Measurements from ENCODE around the gene KCNH5. TPM values are rescaled to one million over a fixed set of nuclear protein-coding genes. Genes with fewer than 3 reads are reported as not detected.

Gene KCNH5, protein sequence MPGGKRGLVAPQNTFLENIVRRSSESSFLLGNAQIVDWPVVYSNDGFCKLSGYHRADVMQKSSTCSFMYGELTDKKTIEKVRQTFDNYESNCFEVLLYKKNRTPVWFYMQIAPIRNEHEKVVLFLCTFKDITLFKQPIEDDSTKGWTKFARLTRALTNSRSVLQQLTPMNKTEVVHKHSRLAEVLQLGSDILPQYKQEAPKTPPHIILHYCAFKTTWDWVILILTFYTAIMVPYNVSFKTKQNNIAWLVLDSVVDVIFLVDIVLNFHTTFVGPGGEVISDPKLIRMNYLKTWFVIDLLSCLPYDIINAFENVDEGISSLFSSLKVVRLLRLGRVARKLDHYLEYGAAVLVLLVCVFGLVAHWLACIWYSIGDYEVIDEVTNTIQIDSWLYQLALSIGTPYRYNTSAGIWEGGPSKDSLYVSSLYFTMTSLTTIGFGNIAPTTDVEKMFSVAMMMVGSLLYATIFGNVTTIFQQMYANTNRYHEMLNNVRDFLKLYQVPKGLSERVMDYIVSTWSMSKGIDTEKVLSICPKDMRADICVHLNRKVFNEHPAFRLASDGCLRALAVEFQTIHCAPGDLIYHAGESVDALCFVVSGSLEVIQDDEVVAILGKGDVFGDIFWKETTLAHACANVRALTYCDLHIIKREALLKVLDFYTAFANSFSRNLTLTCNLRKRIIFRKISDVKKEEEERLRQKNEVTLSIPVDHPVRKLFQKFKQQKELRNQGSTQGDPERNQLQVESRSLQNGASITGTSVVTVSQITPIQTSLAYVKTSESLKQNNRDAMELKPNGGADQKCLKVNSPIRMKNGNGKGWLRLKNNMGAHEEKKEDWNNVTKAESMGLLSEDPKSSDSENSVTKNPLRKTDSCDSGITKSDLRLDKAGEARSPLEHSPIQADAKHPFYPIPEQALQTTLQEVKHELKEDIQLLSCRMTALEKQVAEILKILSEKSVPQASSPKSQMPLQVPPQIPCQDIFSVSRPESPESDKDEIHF
- total RNA-seq (10 to 100 TPM in 1 of 2 donors, 1 to 10 TPM in 1; 3.8 to 17.9 TPM), polyA plus RNA-seq (ENCODE audit: insufficient read length in 2 of 2) (1 to 10 TPM; 3.5 to 4.1 TPM)
- long read RNA-seq, donor 1, full-length matches to known transcripts = 1 of 1 reads
- long read RNA-seq, donor 1, partial matches to known transcripts = 0 of 1 reads
- long read RNA-seq, donor 1, other reads (novel, unspliced or antisense) = 0 of 1 reads
- long read RNA-seq, donor 2 = 0 reads
- long read RNA-seq, donor 3, full-length matches to known transcripts = 1 of 1 reads
- long read RNA-seq, donor 3, partial matches to known transcripts = 0 of 1 reads
- long read RNA-seq, donor 3, other reads (novel, unspliced or antisense) = 0 of 1 reads
- long read RNA-seq, donor 4 = 0 reads

DNA sequence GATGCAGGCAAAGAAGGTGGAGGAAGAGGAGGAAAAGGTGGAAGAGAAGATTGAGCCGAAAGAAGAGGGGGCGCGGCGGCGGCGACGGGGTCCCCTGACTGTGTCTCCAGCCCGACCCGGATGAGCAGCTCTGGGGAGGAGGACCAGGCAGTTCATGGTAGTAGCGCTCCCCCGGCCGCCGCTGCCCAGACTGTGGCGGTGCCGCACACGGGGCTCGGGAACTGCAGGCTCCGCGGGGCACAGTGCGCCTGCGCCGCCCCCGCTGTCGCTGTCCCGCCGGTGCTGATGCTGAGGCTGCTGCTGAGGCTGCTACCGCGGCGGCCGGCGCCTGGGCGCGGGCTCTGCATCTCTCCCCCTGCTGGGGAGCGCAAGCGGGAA lies at the start of gene KCNH5:
Gene KCNH5 (minus strand): TSS at position 225 of the 378 bp plus-strand sequence. CDS start 272 bp downstream, outside the sequence.
- Histone ChIP-seq H3K27ac (ENCODE audit: low read depth, low read length) (peak within 1 kb of the TSS; percentile 64), H3K4me3 (ENCODE audit: low read depth, low read length) (peak within 1 kb of the TSS; percentile 63), H3K9me3 (ENCODE audit: control insufficient read depth, insufficient read depth, low read length) (no peaks in the 10 kb centered on the region), H3K27me3 (ENCODE audit: control insufficient read depth, insufficient read depth, low read length) (peaks cover 24% of the 10 kb centered on the region), H3K36me3 (ENCODE audit: control insufficient read depth, insufficient read depth, low read length) (no peaks in the 10 kb centered on the region), H3K4me1 (ENCODE audit: control insufficient read depth, insufficient read depth, low read length) (peaks cover 14% of the 10 kb centered on the region)
- WGBS (ENCODE audit: insufficient coverage) = 0% methylated on average over 35 of the region's 35 CpGs
- peak in 5 of 6 donors; percentile 47 to 92 (median 71) for DNase-seq (ENCODE audit: low read depth in 4 of 6, low spot score in 6 of 6)

DNA sequence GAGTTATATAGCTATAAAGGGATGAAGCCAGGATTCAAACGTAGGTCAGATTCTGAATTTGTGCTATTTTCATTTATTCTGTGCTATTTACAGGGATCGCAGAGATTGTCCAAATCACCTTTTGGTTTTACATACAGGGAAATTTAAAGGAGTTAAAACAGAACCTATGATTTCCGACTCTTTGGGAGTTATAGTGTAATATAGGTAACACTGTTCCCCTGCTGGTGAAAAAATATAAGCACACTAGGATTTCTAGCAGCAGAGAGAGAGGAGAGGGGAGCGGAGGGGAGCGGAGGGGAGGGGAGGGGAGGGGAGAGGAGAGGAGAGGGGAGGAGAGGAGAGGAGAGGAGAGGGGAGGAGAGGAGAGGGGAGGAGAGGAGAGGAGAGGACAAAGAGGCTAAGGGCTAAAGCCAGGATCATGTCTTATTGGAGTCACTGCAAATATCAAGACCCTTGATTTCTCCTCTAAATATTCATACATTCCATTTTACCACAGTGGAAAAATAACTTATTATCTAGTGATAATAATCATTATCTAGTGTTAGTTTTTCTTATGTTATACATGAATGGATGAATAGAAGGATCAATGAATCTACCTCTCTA lies 46.2 kb upstream of the KCNH5 start:
- Histone ChIP-seq H3K36me3 (ENCODE audit: control insufficient read depth, insufficient read depth, low read length) (no peaks in the 10 kb centered on the region), H3K27me3 (ENCODE audit: control insufficient read depth, insufficient read depth, low read length) (no peaks in the 10 kb centered on the region), H3K9me3 (ENCODE audit: control insufficient read depth, insufficient read depth, low read length) (no peaks in the 10 kb centered on the region), H3K27ac (ENCODE audit: low read depth, low read length) (no peak overlapping the region), H3K4me3 (ENCODE audit: low read depth, low read length) (no peak overlapping the region), H3K4me1 (ENCODE audit: control insufficient read depth, insufficient read depth, low read length) (no peaks in the 10 kb centered on the region)
- no CpG with 5 or more reads among the region's 5 CpGs for WGBS (ENCODE audit: insufficient coverage)
- peak in 1 of 6 donors; percentile 52 for DNase-seq (ENCODE audit: low read depth in 4 of 6, low spot score in 6 of 6)

DNA sequence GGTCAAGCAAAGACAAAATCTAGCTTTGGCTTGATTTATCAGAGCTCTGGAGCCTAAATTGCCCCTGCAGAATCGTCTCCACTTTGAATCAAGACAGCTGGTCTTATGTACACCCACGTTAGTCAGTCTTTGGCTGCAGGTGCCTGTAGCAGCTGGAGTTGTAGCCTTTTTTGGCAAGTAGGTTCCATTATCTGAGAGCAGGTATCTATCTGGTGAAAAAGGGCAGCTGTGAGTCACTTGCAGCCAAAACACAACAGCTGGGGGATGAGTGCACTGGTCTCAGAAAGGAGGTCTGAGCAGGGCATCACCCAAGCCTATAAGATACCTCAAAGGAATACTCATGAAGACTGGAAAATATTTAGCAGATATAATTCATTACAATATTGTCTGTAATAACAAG lies 43.6 kb upstream of the KCNH5 start:
- H3K36me3 ChIP-seq (ENCODE audit: control insufficient read depth, insufficient read depth, low read length) = no peaks in the 10 kb centered on the region
- H3K4me3 ChIP-seq (ENCODE audit: low read depth, low read length) = no peak overlapping the region
- peak in 1 of 6 donors; percentile 15 for DNase-seq (ENCODE audit: low read depth in 4 of 6, low spot score in 6 of 6)
- 68% methylated on average over 2 of the region's 2 CpGs for WGBS (ENCODE audit: insufficient coverage)
- H3K27me3 ChIP-seq (ENCODE audit: control insufficient read depth, insufficient read depth, low read length) = no peaks in the 10 kb centered on the region
- no peak overlapping the region for H3K27ac ChIP-seq (ENCODE audit: low read depth, low read length)
- H3K9me3 ChIP-seq (ENCODE audit: control insufficient read depth, insufficient read depth, low read length) = no peaks in the 10 kb centered on the region
- H3K4me1 ChIP-seq (ENCODE audit: control insufficient read depth, insufficient read depth, low read length) = no peaks in the 10 kb centered on the region

DNA sequence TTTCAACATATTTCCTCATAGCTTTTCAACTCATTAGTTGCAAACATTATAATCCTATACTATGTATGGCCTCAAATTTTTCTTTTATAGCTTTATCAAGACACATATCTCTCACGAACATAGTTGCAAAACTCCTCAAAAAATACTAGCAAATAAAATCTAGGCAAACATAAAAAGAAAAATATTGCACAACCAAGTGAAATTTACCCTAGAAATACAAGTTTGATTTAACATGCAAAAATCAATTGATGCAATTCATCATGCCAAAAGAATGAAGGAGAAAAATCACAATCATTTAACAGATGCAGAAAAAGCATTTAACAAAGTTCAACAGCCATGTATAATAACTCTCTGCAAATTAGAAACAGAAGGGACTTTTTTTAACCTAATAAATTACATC lies 33.3 kb upstream of the KCNH5 start:
- Histone ChIP-seq H3K27me3 (ENCODE audit: control insufficient read depth, insufficient read depth, low read length) (no peaks in the 10 kb centered on the region), H3K4me3 (ENCODE audit: low read depth, low read length) (no peak overlapping the region), H3K36me3 (ENCODE audit: control insufficient read depth, insufficient read depth, low read length) (no peaks in the 10 kb centered on the region), H3K4me1 (ENCODE audit: control insufficient read depth, insufficient read depth, low read length) (no peaks in the 10 kb centered on the region), H3K9me3 (ENCODE audit: control insufficient read depth, insufficient read depth, low read length) (no peaks in the 10 kb centered on the region), H3K27ac (ENCODE audit: low read depth, low read length) (no peak overlapping the region)
- DNase-seq (ENCODE audit: low read depth in 4 of 6, low spot score in 6 of 6) = no peak
- no CpG with 5 or more reads among the region's 1 CpG for whole genome bisulfite sequencing (ENCODE audit: insufficient coverage)

DNA sequence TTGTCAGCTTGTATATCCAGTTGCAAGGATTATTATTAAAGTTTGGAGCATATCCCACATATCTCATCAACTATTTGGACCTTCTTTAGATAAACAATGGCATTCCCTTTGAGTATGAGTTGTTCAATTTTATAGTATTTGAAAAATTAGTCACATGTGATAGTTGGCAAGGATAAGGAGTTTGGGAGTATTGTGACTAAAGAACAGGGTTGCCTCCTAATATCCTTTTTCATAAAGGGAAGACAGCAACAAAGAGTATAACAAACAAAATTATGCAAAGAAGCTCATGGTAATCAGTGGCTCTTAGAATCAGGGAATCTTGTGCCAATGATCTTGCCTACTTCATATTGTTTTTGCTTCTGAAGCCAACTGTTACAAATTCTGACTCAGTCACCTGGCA lies 31.2 kb upstream of the KCNH5 start:
- no peaks in the 10 kb centered on the region for H3K9me3 ChIP-seq (ENCODE audit: control insufficient read depth, insufficient read depth, low read length)
- H3K4me1 ChIP-seq (ENCODE audit: control insufficient read depth, insufficient read depth, low read length) = no peaks in the 10 kb centered on the region
- no peak overlapping the region for H3K27ac ChIP-seq (ENCODE audit: low read depth, low read length)
- DNase-seq (ENCODE audit: low read depth in 4 of 6, low spot score in 6 of 6) = no peak
- no peak overlapping the region for H3K4me3 ChIP-seq (ENCODE audit: low read depth, low read length)
- H3K27me3 ChIP-seq (ENCODE audit: control insufficient read depth, insufficient read depth, low read length) = no peaks in the 10 kb centered on the region
- H3K36me3 ChIP-seq (ENCODE audit: control insufficient read depth, insufficient read depth, low read length) = no peaks in the 10 kb centered on the region

DNA sequence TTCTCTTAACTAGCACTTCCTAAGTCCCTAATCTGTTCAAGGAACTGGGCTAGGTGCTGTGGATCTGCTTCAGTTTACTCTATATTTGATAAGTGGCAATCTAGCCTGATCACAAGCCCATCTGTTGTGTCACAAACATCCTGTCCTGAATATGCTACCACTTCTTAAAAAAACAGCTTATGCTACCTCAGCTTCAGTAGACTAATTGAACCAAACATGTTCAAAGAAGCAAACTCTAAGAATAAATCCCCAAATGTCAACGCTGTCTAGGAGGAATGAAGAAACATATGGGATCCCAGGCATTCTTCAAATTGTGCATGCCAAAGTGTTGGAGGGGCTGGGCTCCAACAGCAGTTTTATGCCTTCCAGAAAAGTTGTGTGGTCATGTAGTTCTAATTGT lies 10.4 kb upstream of the KCNH5 start:
- no peak overlapping the region for H3K4me3 ChIP-seq (ENCODE audit: low read depth, low read length)
- H3K36me3 ChIP-seq (ENCODE audit: control insufficient read depth, insufficient read depth, low read length) = no peaks in the 10 kb centered on the region
- DNase-seq (ENCODE audit: low read depth in 4 of 6, low spot score in 6 of 6) = peak in 1 of 6 donors; percentile 78
- H3K27ac ChIP-seq (ENCODE audit: low read depth, low read length) = no peak overlapping the region
- no CpG with 5 or more reads among the region's 1 CpG for WGBS (ENCODE audit: insufficient coverage)
- H3K9me3 ChIP-seq (ENCODE audit: control insufficient read depth, insufficient read depth, low read length) = no peaks in the 10 kb centered on the region
- no peaks in the 10 kb centered on the region for H3K4me1 ChIP-seq (ENCODE audit: control insufficient read depth, insufficient read depth, low read length)
- H3K27me3 ChIP-seq (ENCODE audit: control insufficient read depth, insufficient read depth, low read length) = no peaks in the 10 kb centered on the region

DNA sequence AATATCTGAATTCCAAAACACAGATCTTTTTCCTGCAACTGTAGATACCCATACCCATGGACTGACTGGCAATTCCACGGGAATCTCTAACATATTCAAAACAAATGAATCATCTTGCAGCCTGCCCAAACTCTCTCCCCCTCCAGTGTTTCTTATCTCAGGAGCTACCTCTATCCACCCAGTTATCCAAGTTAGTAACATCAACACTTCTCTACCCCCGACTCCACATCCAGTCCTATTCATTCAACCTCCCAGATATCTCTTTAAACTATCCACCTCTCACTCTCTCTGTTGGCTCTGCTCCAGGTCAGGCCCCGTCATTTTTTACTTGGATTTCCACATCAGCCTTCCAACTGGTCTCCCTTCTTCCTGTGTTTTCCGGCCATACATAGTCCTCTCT lies 6.7 kb upstream of the KCNH5 start:
- no peak overlapping the region for H3K27ac ChIP-seq (ENCODE audit: low read depth, low read length)
- no peaks in the 10 kb centered on the region for H3K4me1 ChIP-seq (ENCODE audit: control insufficient read depth, insufficient read depth, low read length)
- no peaks in the 10 kb centered on the region for H3K9me3 ChIP-seq (ENCODE audit: control insufficient read depth, insufficient read depth, low read length)
- no peaks in the 10 kb centered on the region for H3K36me3 ChIP-seq (ENCODE audit: control insufficient read depth, insufficient read depth, low read length)
- WGBS (ENCODE audit: insufficient coverage) = 64% methylated on average over 4 of the region's 4 CpGs
- no peak overlapping the region for H3K4me3 ChIP-seq (ENCODE audit: low read depth, low read length)
- peaks cover 6% of the 10 kb centered on the region for H3K27me3 ChIP-seq (ENCODE audit: control insufficient read depth, insufficient read depth, low read length)
- no peak for DNase-seq (ENCODE audit: low read depth in 4 of 6, low spot score in 6 of 6)

DNA sequence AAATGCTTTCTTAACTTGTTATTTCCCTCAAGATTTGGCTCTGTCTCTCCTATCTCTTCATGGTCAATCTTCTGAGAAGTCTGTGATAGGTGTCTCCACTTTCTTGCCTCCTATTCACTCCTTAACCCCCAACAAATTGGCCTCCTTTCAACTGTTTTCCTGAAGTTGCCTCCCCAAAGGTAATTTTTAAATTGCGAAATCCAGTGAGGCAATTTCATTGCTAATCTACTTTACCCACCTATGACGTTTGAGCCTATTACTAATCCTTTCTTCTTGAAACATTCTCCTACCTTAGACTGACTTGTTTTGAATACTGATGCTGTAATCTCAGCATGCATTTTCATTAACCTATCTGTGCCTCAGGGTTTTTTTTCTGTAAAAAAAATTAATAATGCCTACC lies 6.0 kb upstream of the KCNH5 start:
- WGBS (ENCODE audit: insufficient coverage) = 100% methylated on average over 1 of the region's 2 CpGs
- H3K4me1 ChIP-seq (ENCODE audit: control insufficient read depth, insufficient read depth, low read length) = peaks cover 5% of the 10 kb centered on the region
- H3K9me3 ChIP-seq (ENCODE audit: control insufficient read depth, insufficient read depth, low read length) = no peaks in the 10 kb centered on the region
- no peak overlapping the region for H3K27ac ChIP-seq (ENCODE audit: low read depth, low read length)
- no peaks in the 10 kb centered on the region for H3K36me3 ChIP-seq (ENCODE audit: control insufficient read depth, insufficient read depth, low read length)
- H3K27me3 ChIP-seq (ENCODE audit: control insufficient read depth, insufficient read depth, low read length) = peaks cover 13% of the 10 kb centered on the region
- H3K4me3 ChIP-seq (ENCODE audit: low read depth, low read length) = no peak overlapping the region
- no peak for DNase-seq (ENCODE audit: low read depth in 4 of 6, low spot score in 6 of 6)

DNA sequence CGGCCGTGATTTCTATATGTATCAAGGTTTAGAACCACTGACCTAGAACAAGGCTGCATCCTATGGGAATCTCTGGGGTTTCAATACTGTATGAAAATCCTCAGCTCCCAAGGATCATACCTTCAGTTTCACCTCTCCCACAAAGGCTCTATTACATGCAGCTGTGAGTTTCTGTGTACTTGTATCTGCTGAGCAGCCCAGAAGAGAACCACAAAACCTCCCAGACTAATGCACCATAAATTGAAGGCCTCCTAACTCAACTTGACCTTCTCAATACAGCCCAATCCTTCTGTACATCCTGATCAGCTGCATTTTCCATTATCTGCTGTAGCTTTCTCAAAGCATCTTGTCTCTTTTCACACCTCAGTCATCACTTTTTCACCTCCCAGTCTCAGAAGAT lies 5.4 kb upstream of the KCNH5 start:
- Histone ChIP-seq H3K27ac (ENCODE audit: low read depth, low read length) (no peak overlapping the region), H3K4me3 (ENCODE audit: low read depth, low read length) (no peak overlapping the region), H3K36me3 (ENCODE audit: control insufficient read depth, insufficient read depth, low read length) (no peaks in the 10 kb centered on the region), H3K4me1 (ENCODE audit: control insufficient read depth, insufficient read depth, low read length) (peaks cover 8% of the 10 kb centered on the region), H3K27me3 (ENCODE audit: control insufficient read depth, insufficient read depth, low read length) (peaks cover 16% of the 10 kb centered on the region), H3K9me3 (ENCODE audit: control insufficient read depth, insufficient read depth, low read length) (no peaks in the 10 kb centered on the region)
- DNase-seq (ENCODE audit: low read depth in 4 of 6, low spot score in 6 of 6) = no peak
- WGBS (ENCODE audit: insufficient coverage) = no CpG with 5 or more reads among the region's 2 CpGs
